ENCODE measurements around the gene LTO1. TPM values are rescaled to one million over a fixed set of nuclear protein-coding genes. Genes with fewer than 3 reads are reported as not detected.

LTO1 gene
- total RNA-seq, 1 donor from 2014 or later: 21.4 TPM

DNA sequence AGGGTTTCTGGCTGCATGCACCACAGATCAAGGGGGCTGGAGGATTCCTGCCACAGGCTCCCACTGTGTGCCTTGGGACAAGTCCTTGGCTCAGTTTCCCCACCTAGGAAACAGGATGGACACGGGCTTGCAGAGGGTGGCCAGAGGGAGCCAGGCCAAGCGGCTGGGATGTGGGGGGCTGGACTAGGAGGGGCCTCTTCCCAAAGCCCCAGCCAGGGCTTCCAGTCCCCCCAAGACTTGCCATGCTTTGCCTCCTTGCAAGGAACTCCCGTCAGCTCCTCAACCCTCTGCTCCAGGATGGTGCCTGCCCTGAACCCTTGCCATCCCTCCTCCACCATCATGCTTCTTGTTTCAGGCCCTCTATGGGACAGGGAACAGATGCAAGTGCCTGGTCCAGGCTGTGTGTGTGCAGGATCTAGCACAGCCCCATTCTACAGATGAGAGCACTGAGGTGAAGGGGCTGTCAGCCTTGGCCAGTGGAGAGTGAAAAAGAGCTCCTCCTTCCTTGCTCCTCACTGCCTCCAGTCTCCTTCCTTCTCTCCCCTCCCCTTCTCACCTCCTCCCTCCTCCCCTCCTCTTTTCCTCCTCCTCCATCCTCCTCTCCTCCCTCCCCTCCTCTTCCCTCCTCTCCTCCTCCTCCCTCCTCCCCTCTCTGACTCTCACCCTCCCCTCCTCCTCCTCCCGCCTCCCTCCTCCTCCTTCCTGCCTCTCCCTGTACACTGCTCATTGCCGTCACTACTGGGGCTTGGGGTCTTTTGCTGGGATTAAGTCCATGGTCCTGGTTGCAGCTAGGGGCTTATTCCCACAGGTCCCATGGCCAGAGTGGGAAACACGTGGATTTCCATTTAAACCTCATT, 42.0 kb upstream of the LTO1 start:
- Mint-ChIP-seq H3K27me3 (ENCODE audit: unreplicated experiment) (peaks cover 13% of the 10 kb centered on the region), H3K4me1 (ENCODE audit: unreplicated experiment) (peaks cover 20% of the 10 kb centered on the region), H3K27ac (ENCODE audit: unreplicated experiment) (no peak overlapping the region), H3K4me3 (ENCODE audit: unreplicated experiment) (no peak overlapping the region), H3K9me3 (ENCODE audit: unreplicated experiment) (no peaks in the 10 kb centered on the region), H3K36me3 (ENCODE audit: unreplicated experiment) (no peaks in the 10 kb centered on the region)
- no peak for DNase-seq (ENCODE audit: extremely low spot score, unreplicated experiment)
- no peak for TF ChIP-seq CTCF (IDR thresholded peaks at IDR 0.05)

DNA sequence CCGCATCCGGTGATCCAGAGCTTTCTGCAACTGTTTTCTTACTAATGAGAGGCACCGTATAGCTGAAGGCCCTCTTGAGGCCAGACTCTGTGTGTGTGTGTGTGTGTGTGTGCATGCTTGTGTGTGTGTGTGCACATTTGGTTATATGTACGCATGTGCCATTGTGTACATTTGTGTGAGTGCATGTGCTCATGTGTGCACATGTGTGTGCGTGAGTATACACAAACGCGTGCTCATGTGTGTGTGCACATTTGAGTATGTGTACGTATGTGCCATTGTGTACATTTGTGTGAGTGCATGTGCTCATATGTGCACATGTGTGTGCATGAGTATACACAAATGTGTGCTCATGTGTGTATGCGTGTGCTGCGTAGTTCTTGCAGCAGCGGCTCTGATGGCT, 40.9 kb upstream of the LTO1 start:
- no peak for DNase-seq (ENCODE audit: extremely low spot score, unreplicated experiment)
- Mint-ChIP-seq H3K27me3 (ENCODE audit: unreplicated experiment) (peaks cover 13% of the 10 kb centered on the region), H3K9me3 (ENCODE audit: unreplicated experiment) (no peaks in the 10 kb centered on the region), H3K27ac (ENCODE audit: unreplicated experiment) (no peak overlapping the region), H3K4me3 (ENCODE audit: unreplicated experiment) (no peak overlapping the region), H3K4me1 (ENCODE audit: unreplicated experiment) (peaks cover 22% of the 10 kb centered on the region), H3K36me3 (ENCODE audit: unreplicated experiment) (no peaks in the 10 kb centered on the region)
- no peak for TF ChIP-seq CTCF (IDR thresholded peaks at IDR 0.05)

DNA sequence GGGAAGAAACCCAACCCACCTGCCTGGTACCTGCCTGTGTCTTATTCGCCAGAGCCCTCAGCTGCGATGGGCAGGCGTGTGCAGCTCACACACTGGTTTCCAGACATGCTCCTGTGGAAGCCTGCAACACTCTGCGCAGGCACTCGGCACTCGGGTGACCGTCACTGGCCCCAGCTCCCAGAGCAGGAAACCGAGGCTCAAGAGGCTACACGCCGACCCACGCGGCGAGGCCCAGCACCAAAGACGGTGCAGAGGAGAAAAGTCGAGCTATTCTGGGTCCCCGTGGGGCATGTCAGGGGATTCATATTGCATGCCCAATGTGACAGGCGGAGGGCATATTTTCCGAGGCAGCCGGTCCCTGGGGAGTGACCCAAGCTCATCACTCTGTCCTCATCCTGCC, 40.3 kb upstream of the LTO1 start:
- no peak for DNase-seq (ENCODE audit: extremely low spot score, unreplicated experiment)
- H3K4me3 Mint-ChIP-seq (ENCODE audit: unreplicated experiment): no peak overlapping the region
- H3K27me3 Mint-ChIP-seq (ENCODE audit: unreplicated experiment): peaks cover 13% of the 10 kb centered on the region
- no peak for TF ChIP-seq CTCF (IDR thresholded peaks at IDR 0.05)
- H3K4me1 Mint-ChIP-seq (ENCODE audit: unreplicated experiment): peaks cover 15% of the 10 kb centered on the region
- no peaks in the 10 kb centered on the region for H3K36me3 Mint-ChIP-seq (ENCODE audit: unreplicated experiment)
- H3K9me3 Mint-ChIP-seq (ENCODE audit: unreplicated experiment): no peaks in the 10 kb centered on the region
- no peak overlapping the region for H3K27ac Mint-ChIP-seq (ENCODE audit: unreplicated experiment)

- peaks cover 20% of the 10 kb centered on the region for H3K27me3 Mint-ChIP-seq (ENCODE audit: unreplicated experiment)
- H3K9me3 Mint-ChIP-seq (ENCODE audit: unreplicated experiment): no peaks in the 10 kb centered on the region
- H3K4me1 Mint-ChIP-seq (ENCODE audit: unreplicated experiment): peaks cover 5% of the 10 kb centered on the region
- H3K27ac Mint-ChIP-seq (ENCODE audit: unreplicated experiment): peak overlapping the region; percentile 27
- DNase-seq (ENCODE audit: extremely low spot score, unreplicated experiment): no peak
- TF ChIP-seq CTCF (IDR thresholded peaks at IDR 0.05): no peak
- H3K36me3 Mint-ChIP-seq (ENCODE audit: unreplicated experiment): no peaks in the 10 kb centered on the region
- H3K4me3 Mint-ChIP-seq (ENCODE audit: unreplicated experiment): no peak overlapping the region
Measured at GRCh38 chr11:69711822-69712801, 37.0 kb upstream of the LTO1 start.
